Left ventricle myocardium inferior (tissue), 1 donor: ENCODE measurements around the gene TBC1D9. TPM values are rescaled to one million over a fixed set of nuclear protein-coding genes. Genes with fewer than 3 reads are reported as not detected.

ENCODE experiments used
- DNase-seq: peaks from one replicate; pipeline ENCODE4 v3.0.0-alpha.2; 2020
- H3K27ac ChIP-seq: fragments of 200-600 bp; replicated peaks from 2 replicates; pipeline ENCODE4 v1.8.0; 2021
- H3K27me3 ChIP-seq: fragments of 200-600 bp; 2 replicates; pipeline ENCODE4 v1.8.0; 2021; ENCODE audit warnings: low read depth
- H3K36me3 ChIP-seq: fragments of 200-600 bp; 2 replicates; pipeline ENCODE4 v1.8.0; 2021
- H3K4me1 ChIP-seq: fragments of 200-600 bp; 2 replicates; pipeline ENCODE4 v1.8.0; 2021
- H3K4me3 ChIP-seq: fragments of 200-600 bp; 2 replicates; pipeline ENCODE4 v1.8.0; 2021; ENCODE audit warnings: mild to moderate bottlenecking, moderate library complexity
- H3K9me3 ChIP-seq: fragments of 200-600 bp; replicated peaks from 2 replicates; pipeline ENCODE4 v1.8.0; 2021
- CTCF ChIP-seq: fragments of 200-600 bp; IDR thresholded peaks from 2 replicates; pipeline ENCODE4 v1.8.0; 2021; ENCODE audit warnings: antibody characterized with exemption, mild to moderate bottlenecking, borderline replicate concordance
- intact Hi-C: fragments of 100-400 bp; cut with micrococcal nuclease; formaldehyde crosslinking; loops from one replicate; pipeline ENCODE4 v1.11.0; 2022
- total RNA-seq: library from RNA; stranded (reverse); fragmentation: NEBNext Ultra II Directional; extraction: Animal tissue kit (Norgen Biotek cat#: 25700); gene quantifications from one replicate; pipeline ENCODE4 v1.2.1, GENCODE V29; 2021
- donor health status: DM: no; HTN: yes; CAD: no; lungs with severe emphysema.

Gene TBC1D9
- total RNA-seq, 1 donor from 2014 or later = 11.4 TPM

- intact Hi-C loops = no loop called here
- H3K36me3 ChIP-seq = no peaks in the 10 kb centered on the region
- no peak overlapping the region for H3K27ac ChIP-seq
- no peak for TF ChIP-seq CTCF
- H3K4me3 ChIP-seq = no peak overlapping the region
- no peaks in the 10 kb centered on the region for H3K4me1 ChIP-seq
- H3K9me3 ChIP-seq = peaks cover 2% of the 10 kb centered on the region
- no peaks in the 10 kb centered on the region for H3K27me3 ChIP-seq
- no peak for DNase-seq
These were observed 21.7 kb upstream of the TBC1D9 start for GRCh38 chr4:140777894-140778293.

- intact Hi-C loops = no loop called here
- TF ChIP-seq CTCF = no peak
- no peak overlapping the region for H3K27ac ChIP-seq
These were observed 21.2 kb upstream of the TBC1D9 start for GRCh38 chr4:140777386-140777785.

GRCh38 chr4:140776556-140776955 lies 20.4 kb upstream of the TBC1D9 start:
- DNase-seq = no peak
- no peaks in the 10 kb centered on the region for H3K9me3 ChIP-seq
- H3K36me3 ChIP-seq = no peaks in the 10 kb centered on the region
- no peaks in the 10 kb centered on the region for H3K4me1 ChIP-seq
- H3K27ac ChIP-seq = no peak overlapping the region
- no peak overlapping the region for H3K4me3 ChIP-seq
- no peak for TF ChIP-seq CTCF
- intact Hi-C loops = no loop called here
- H3K27me3 ChIP-seq = no peaks in the 10 kb centered on the region

More at GRCh38 chr4:140777386-140777785, 21.2 kb upstream of the TBC1D9 start:
- no peaks in the 10 kb centered on the region for H3K27me3 ChIP-seq
- H3K4me1 ChIP-seq = no peaks in the 10 kb centered on the region
- H3K9me3 ChIP-seq = no peaks in the 10 kb centered on the region
- H3K4me3 ChIP-seq = no peak overlapping the region
- no peak for DNase-seq
- no peaks in the 10 kb centered on the region for H3K36me3 ChIP-seq

- Histone ChIP-seq H3K4me3 (no peak overlapping the region), H3K4me1 (no peaks in the 10 kb centered on the region), H3K27me3 (no peaks in the 10 kb centered on the region), H3K36me3 (no peaks in the 10 kb centered on the region), H3K9me3 (no peaks in the 10 kb centered on the region), H3K27ac (no peak overlapping the region)
- no peak for TF ChIP-seq CTCF
- intact Hi-C loops = no loop called here
- no peak for DNase-seq
These were observed 18.8 kb upstream of the TBC1D9 start for GRCh38 chr4:140774956-140775355.

DNA sequence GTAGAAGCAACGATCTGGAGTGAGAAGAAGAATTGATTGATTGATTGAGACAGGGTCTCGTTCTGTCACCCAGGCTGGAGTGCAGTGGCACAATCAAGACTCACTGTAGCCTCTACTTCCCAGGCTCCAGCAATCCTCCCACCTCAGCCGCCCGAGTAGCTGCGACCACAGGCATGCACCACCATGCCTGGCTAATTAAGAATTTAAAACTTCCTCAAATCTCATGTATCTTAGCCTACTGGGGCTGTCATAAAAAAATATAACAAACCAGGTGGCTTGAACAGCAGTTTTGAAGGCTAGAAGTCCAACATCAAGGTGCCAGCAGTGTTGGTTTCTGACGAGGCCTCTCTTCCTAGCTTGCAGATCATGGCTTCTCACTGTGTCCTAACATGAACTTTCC lies 18.3 kb upstream of the TBC1D9 start:
- Histone ChIP-seq H3K4me1 (no peaks in the 10 kb centered on the region), H3K27me3 (no peaks in the 10 kb centered on the region), H3K4me3 (no peak overlapping the region), H3K27ac (no peak overlapping the region), H3K9me3 (no peaks in the 10 kb centered on the region), H3K36me3 (no peaks in the 10 kb centered on the region)
- no peak for TF ChIP-seq CTCF
- intact Hi-C loops = no loop called here
- DNase-seq = no peak

DNA sequence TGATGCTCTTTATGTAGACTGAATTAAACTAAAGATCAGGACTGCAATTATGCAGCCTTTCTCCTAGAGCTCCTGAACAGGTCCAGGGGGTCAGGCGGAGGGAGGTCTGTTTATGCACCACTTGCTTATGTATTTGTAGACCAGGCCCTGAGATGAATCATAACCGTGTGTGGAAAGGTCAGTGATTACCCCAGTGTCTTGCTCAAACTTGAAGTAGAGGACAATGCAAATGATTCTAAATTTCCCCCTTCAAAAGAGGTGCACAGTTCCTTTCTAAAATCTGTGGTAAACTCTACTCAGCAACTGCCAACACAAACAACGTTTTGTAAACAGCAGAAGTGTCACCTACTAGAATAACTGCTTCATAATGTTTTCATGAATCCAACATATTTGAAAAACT lies 13.0 kb upstream of the TBC1D9 start:
- Histone ChIP-seq H3K27me3 (no peaks in the 10 kb centered on the region), H3K9me3 (no peaks in the 10 kb centered on the region), H3K36me3 (no peaks in the 10 kb centered on the region), H3K4me1 (no peaks in the 10 kb centered on the region), H3K27ac (no peak overlapping the region), H3K4me3 (no peak overlapping the region)
- DNase-seq = no peak
- intact Hi-C loops = no loop called here
- TF ChIP-seq CTCF = no peak
